HG03378 (cell line): Measurements from ENCODE around the gene GART.
"Not testable (repeated sequence)": the region's sequence is repeated elsewhere in the genome, so short reads cannot be mapped to it uniquely, and the experiment has no call there.

ENCODE experiments used
- ATAC-seq: cut with Tn5 transposase; IDR thresholded peaks from one replicate; pipeline ENCODE4 v1.9.1; 2021; ENCODE audit warnings: mild to moderate bottlenecking, moderate library complexity; ENCODE audit not compliant: unreplicated experiment

The GART gene

DNA sequence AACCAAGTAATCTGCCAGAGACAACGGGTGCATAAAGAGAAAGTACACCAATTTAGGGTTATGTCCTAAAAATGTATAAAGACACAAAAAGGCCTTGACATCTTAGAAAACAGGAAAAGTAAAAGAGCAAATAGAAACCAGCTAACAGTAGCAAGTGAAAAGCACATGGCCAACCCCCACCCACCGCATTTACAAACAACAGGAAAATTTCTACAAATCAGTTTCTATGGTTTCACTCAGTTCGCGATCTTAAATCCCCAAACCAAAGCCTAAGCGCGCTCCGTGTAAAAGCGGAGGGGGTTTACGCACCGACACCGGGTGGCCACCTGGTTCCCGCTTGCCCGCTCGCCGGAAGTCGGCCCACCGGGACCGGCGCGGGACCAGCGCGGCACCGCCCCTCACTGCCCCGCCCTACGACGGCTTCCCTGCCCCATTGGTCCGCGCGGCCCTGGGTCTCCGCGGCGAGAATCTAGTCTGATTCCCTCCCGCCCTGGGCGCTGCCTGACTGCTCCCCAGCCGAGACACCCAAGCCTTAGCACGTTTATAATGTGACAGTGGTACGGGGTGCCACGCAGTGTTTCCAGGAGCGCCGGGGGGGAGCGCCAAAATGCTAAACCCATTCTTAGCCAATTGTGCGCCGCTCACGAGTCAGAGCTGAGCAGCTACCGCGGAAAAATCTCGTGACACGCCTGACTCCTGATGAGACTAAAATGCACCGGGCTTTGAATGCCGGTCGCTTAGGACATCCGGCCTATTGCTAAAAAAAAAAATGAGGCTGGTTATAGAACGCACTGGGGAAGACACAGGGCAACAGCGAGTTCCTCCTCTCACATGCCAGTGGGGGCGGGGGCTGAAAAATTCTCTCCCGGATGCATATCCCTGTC, at the start of gene GART:
Gene GART (minus strand): TSS at position 362 of the 884 bp plus-strand sequence. CDS start 2,802 bp downstream, outside the sequence.
- peak; percentile 24 for ATAC-seq

DNA sequence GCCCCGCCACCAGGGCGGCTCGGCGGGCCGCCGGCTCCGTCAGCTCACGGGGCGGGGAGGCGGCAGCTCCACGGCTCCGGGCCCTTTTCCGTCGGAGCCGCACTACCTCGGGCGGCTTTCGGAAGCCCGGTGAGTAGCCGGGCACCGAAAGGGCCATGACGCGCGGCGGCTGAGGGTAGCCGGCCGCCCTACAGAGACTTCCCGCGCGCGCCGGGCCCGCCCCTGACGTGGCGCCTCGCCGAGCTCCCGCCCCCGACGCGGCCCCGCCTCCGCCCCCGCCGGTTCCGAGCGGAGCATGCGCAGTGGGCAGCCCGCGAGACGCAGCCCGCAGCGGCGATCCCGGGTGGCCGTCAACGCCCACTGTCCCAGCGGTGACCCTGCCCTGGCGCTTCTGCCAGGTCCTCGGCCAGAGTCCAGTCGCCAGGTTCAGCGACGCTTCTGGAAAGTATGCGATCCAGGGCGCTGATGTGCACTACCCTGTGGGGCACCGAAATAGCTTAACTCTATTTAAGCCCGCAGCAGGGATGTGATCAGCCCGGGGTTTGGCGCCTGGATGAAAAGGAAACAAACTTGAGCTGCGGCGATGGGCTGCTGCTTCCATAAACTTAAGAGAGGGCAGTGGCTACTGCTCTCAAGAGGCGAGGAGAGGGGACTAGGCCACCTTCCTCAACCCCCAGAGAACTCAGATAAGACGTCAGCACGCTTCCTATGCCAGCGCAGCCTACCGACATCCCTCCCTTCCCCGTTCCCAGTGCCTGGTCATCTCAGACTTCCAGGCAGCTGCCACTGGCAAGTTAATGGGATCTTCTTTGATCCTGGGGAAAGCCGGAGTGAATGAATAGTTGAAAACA, 46.8 kb upstream of the GART start, which contains the start of gene DONSON:
Gene DONSON (minus strand): TSS at position 200 of the 851 bp plus-strand sequence. CDS start 43 bp downstream, at position 157.
- ATAC-seq = peak; percentile 72

DNA sequence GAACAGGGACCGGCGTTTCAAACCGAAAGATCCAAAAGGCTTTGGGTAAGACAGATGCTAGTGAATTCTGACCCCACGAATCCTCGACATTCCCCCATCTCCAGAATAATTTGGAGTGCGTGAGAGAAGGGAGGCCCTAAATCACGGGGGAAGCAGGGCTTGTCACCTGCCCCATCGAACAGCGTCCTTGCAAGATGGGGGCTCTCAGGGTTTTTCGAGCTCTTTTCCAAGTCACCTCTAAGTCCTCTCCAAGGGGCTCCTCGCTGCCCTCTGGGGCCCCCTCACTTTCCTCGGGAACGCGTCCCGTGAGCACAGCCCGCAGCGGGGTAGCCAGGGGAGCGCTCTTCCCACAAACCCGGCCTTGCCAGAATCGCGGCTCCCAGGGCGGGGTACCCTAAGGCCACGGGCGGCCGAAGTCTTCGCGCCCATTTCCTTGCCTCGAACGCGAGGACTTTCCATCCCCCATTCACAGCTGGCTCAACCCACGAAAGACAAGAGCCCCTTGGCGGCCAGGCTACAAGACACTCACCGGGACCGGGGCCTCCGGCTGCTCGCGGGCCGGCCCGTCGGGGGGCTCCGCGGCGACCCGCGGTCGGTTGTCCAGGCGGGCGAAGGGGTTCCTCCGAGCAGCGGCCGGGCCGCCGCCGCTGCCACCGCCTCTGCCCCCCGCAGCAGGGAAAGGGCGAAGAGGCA, 46.0 kb upstream of the GART start:
- peak; percentile 36 for ATAC-seq

DNA sequence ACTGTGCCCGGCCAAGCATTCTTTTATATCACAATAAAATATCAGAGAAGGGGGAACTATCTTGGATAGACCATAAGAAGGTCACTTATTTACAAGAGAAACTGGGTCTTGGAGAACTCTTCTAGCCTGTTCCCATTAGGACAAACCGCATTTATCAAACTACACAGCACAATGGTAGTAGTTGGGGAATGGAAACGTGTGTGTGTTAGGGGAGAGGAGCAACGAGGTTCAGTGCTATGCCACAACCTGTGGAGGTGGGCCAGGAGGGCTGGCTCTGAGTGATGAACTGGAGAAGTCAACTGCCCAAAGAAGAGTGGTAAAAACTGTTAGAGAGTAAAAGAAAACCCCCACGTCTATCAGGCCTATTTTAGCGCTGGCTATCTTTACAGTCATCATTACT, 45.0 kb upstream of the GART start:
- ATAC-seq = no peak

DNA sequence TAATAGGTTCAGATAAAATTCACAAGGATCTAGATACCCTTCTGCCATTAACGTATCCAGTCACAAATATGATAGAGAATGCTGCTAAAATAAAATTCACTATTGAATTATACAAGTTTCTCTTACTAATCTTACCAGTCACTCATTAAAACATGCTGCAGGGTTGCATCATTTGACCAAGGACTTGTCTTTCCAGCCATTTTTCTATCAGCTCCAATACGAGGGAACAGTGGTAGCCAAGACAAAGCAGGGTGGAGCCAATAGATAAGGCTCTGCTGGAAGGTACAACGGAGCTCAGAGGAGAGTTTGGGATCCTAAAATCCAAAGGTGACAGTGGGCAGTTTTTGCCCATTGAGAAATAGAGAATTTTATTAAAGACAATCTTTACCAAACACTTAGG, 42.5 kb upstream of the GART start:
- ATAC-seq = no peak

DNA sequence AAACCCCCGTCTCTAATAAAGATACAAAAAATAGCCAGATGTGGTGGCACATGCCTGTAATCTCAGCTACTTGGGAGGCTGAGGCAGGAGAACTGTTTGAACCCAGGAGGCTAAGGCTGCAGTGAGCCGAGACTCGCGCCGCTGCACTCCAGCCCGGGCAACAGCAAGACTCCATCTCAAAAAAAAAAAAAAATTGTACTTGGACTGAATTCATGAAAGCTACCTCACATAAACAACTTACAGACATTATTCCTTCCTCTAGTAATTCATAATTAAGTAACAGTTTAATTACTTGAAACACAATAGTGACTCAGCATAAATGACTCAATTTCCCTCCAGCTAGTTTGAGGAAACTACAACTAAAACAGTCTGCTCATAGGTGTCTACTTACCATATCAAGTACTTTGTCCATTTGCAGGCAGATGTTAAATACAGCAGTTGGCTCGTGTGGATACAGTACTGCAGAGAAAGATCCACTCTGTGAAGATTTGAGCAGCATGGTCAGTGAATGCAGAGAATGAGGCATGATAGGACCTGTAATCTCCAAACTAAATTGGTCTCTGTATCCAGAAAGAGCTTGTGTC, 37.1 kb upstream of the GART start:
- no peak for ATAC-seq

DNA sequence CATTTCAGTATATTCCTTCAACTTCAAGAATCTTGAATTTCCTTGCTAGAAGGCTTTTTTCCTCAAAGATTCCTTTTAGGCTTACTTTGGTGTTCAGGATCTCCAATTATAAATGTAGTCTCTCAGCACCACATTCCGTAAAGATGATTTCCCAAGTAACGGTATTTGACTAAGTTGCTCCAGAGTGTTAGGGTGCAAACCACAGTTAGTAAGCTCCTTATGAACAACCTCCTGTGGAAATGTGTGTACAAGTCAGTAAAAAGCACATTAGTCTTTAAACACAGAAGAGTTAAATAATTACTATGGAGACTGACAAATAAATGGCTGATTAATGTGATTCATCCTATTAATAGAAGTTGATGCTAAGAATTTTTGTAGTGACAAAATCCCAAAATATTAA, 36.3 kb upstream of the GART start:
- ATAC-seq = no peak

DNA sequence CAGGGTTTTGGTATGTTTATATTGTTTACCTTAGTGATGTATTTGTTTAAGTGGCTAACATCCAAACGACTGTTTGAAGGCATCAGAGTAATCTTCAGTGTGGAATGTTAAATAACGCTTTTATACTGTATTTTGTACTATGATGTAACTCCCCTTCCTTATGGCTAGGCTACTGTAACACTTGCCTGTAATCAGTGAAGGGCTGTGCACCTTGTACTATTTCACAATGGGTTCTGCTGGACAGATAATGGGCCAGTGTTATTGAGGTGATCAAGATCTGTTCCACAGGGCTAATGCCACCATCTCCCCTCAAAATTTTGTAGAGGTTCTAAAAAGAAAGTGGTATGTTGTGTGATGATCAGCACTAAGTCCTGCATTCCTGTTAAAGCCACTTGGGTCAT, 34.8 kb upstream of the GART start:
- ATAC-seq = not testable (repeated sequence)

DNA sequence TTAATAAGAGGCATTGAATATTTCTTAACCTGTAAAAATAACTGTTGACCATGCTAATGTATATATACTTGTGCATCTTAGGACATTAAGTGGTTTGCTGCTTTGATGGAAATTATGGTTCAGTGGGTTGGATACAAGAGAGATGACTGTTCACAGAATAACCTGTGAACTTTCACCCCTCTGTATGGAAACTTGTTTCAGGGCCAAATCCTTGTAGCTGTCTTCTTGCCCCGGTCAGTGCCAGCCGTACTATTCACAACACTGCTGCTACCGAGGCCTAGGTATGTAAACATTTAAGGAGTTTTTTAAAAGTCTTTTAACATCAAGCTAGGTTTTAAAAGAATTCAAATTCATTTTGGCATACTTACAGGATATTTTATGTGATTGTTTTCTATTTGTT, 30.4 kb upstream of the GART start:
- ATAC-seq = no peak

DNA sequence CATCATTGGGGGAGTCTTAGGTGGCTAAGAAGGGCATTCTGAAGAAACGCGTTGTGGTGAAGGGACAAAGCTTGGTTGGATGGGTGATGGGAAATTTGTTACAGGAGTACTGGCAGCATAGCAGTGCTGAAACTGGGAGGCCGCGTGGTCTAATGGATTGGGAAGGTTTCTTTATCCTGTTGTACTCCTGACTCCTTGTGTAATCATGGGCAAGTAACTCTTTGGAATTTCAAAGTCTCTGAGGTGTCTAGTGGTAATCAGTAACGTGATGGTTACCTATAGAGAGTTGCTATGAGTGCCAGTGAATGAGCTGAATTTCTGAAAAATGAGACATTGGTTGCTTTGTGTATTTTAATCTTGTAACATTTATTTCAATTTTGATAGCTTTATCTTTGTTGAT, 28.1 kb upstream of the GART start:
- no peak for ATAC-seq

DNA sequence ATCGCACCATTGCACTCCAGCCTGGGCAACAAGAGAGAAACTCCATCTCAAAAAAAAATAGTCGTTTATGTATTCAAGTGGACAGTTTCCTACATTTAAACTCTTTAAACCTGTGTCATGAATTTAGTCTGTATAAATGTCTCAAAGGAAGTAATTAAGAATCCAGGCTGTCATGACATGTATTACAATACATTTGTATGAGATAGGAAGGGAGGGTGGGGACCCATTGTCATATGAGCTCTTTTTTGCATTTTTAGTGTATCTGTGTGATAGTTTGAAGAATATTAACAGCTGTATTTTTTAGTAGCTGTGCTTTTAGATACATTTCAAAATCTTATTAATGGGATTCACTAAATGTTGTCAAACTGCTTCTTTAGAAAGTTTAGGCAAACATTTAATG, 26.5 kb upstream of the GART start:
- ATAC-seq = no peak

DNA sequence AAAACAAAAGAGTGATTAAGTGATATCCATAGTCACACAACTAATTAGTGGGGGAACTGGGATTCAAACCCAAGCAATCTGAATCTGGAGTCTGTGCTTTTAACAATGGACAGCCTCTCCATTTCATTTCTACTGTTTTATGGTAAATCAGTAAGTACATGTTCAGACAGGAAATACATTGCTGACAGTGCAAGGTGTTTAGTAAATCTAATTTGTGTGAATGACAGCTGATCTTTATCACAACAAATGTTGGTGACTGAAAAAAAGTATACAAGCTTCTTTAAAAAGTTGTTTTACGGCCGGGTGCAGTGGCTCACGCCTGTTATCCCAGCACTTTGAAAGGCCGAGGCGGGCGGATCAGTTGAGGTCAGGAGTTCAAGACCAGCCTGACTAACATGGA, 26.0 kb upstream of the GART start:
- no peak for ATAC-seq

DNA sequence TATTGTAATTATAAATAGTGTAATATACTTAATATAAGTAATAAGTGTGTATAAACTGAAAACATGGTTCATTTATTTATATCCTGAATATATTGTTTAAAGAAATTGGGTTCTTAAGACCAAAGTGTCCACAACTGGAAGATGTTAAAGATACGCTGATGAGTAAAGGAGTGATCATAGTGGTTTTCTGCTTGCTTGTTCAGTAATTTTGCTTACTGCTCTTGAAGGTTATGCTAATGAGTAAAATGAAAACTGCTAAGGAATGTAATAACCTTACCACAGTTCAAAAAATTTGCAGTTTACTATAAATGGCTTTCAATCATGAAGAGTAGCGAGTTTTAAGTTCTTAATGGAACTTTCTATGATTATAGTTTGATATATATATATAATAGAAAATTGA, 24.6 kb upstream of the GART start:
- no peak for ATAC-seq

DNA sequence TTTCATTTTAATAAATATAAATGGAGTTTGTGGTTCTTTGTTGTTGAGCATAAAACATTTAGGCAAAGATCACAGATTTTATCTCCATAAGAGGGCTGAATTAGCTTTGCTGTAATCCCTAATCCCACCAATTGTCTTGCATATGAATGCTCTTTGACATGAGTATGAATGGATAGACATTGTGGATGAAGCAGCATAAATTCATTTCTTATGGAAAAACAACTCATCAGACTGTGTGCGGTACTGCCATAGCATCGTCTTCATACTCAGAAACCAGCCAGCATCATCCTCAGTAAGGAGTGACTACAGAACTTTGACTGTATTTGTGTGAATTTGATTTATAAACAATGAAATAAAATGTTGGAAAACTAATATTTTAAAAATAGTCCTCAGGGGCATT, 20.5 kb upstream of the GART start:
- no peak for ATAC-seq

DNA sequence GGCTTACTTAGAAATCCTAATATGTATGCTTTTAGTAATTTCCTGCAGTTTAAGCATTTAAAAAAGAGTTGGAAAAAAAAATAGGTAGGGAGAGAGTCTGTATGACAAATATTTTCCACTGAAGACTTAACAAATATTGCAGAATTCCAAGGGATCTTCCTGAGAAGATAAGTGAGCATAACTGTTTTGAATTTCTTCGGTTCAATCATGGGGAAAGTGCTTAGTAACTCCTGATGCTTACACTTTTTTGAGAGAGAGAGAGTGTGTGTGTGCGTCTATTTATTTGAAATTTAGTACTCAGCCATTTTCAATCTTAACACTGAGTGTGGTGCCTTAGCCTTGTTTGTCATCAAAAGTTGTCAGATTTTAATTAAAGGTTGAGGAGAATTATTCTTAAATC, 19.5 kb upstream of the GART start:
- no peak for ATAC-seq

DNA sequence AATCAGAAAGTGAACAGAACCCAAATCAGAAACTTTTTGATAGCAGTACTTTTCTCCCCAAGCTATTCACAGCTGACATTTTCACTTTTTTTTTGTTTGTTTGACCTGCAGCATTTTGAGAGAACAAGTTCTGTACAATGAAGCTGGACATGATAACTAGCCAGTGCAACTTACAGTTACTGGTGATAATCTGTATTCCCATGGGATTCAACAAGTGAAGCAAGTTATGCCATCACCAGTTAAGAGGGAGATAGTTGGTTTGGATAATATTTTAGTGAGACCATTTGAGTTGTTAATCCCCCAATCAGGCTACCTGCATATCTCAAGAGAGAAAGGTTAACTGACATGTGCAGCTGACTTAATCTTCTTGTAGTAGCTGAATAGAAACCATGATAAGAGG, 19.0 kb upstream of the GART start:
- ATAC-seq = no peak

DNA sequence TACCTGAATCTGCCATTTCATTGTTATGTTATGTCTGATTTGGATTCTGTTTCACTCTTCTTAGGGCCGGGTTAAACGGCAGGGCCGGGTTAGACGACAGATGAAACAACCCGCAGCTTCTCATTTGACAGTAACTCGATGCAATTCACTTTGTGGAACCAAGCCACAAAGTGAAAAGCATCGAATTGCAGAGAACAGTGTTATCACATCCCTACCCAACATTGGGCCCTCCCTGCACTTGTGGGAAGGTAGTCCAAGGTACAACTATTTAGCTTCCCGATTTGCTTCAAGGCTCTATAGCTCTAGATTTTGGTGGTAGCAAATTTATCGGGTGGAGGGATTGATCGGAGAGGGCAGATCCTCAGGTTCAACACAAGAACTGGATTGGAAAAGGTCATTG, 17.9 kb upstream of the GART start:
- ATAC-seq = no peak

DNA sequence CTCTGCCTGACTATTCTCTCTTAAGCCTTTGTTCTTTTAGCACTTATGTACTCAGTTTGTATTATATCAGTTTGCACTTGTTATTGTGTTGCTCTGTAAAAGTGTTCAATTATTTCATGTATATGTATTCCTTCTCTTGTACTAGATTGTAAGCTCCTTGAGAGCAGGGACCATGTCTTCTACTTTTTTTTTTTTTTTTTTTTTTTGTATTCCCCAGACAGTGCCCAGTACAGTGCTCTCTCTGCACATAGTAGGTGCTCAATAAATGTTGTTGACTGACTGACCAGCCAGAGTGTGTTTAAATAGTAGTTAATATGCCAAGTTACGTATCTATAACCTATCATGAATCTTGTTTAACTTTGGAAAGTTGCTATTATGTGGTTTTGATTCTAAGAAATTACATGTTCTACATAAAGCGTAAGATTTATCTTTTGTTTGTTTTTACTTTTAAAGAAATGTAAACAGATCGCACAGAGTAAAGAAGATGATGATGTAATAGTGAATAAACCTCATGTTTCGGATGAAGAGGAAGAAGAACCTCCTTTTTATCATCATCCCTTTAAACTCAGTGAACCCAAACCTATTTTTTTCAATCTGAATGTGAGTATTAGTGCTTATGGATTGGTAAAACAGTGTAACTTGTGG, 17.0 kb upstream of the GART start:
- no peak for ATAC-seq

DNA sequence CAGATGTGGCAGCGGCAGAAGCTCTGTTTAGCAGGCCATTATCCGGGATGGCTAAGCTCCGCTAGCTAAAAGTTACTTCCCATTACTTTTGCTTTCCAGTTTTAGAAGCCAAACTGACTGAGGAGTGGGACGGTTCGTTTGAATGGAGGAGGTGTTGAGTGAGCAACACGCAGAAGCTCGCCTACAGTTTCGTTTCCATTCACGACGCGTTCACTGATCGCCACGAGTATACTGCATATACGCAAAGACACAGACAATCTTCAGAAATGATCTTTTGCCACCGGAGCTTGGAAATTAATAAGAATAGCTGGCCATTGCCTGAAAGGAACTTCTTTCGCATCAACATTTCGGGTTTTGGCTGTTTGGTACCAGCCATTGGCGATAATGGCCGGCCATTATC, 15.5 kb upstream of the GART start:
- ATAC-seq = no peak

DNA sequence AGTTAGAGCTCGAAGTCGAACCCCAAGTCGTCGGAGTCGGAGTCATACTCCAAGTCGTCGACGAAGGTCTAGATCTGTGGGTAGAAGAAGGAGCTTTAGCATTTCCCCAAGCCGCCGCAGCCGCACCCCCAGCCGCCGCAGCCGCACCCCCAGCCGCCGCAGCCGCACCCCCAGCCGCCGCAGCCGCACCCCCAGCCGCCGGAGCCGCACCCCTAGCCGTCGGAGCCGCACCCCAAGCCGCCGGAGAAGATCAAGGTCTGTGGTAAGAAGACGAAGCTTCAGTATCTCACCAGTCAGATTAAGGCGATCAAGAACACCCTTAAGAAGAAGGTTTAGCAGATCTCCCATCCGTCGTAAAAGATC, 13.0 kb upstream of the GART start:
- no peak for ATAC-seq
